Cardiac fibroblast (primary cell): ENCODE data around the gene MUSK.
A peak's percentile ranks its signal among the peaks of the same experiment; 100 is the strongest.
"Not testable (repeated sequence)": the region's sequence is repeated elsewhere in the genome, so short reads cannot be mapped to it uniquely, and the experiment has no call there.

ENCODE experiments used
- DNase-seq, 2 donors: peaks; one replicate each; pipeline versions ENCODE4 v3.0.0 to v3.0.0-alpha.2; 2010; ENCODE audit warnings: low read depth in 2 of 2
- H3K4me3 ChIP-seq, 2 donors: replicated peaks in 1 of 2; 1 replicate in 1 of 2; 2 replicates in 1 of 2; pipeline ENCODE4 v1.5.1; 2011; ENCODE audit warnings: low read depth in 2 of 2, low read length in 2 of 2, mild to moderate bottlenecking in 2 of 2, moderate library complexity in 1 of 2
- TF ChIP-seq, protein P1 (sequence below): IDR thresholded peaks from one replicate; pipeline ENCODE4 v1.5.1; 2011; ENCODE audit warnings: low read depth, mild to moderate bottlenecking, low read length, inconsistent platforms

Gene MUSK

DNA sequence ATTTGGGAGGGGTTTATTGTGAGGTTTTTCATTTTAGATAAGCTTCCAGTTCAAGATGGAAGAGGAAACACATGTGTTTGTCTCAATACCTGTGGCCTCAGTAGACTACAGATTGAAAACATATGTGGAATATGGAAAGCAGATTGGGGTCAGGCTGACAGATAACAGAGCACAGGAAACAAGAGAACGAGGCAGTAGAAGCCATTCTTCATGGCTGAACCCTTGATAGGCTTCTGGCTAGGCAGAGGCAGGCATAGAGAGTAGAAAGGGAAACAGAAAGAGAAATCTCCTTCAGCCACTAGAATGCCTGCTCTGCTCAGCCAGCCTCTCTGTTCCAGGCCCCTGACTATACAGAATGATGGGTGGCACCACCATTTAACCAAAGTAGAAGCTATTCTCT is 152.5 kb downstream of the MUSK start:
- TF ChIP-seq, protein P1, sequence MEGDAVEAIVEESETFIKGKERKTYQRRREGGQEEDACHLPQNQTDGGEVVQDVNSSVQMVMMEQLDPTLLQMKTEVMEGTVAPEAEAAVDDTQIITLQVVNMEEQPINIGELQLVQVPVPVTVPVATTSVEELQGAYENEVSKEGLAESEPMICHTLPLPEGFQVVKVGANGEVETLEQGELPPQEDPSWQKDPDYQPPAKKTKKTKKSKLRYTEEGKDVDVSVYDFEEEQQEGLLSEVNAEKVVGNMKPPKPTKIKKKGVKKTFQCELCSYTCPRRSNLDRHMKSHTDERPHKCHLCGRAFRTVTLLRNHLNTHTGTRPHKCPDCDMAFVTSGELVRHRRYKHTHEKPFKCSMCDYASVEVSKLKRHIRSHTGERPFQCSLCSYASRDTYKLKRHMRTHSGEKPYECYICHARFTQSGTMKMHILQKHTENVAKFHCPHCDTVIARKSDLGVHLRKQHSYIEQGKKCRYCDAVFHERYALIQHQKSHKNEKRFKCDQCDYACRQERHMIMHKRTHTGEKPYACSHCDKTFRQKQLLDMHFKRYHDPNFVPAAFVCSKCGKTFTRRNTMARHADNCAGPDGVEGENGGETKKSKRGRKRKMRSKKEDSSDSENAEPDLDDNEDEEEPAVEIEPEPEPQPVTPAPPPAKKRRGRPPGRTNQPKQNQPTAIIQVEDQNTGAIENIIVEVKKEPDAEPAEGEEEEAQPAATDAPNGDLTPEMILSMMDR, result no peak
- no peak overlapping the region for H3K4me3 ChIP-seq
- DNase-seq, result peak in 1 of 2 donors; percentile 19

DNA sequence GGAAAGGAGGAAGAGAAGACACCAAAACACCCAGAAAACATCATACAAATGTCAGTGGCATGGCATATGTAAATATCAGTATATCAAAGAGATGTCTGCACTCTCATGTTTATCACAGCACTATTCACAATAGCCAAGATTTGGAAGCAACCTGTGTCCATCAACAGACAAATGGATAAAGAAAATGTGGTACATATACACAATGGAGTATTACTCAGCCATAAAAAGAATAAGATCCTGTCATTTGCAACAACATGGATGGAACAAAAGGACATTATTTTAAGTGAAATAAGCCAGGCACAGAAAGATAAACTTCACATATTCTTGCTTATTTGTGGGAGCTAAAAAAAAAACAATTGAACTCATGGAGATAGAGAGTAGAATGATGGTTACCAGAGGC is 156.5 kb downstream of the MUSK start:
- DNase-seq, H3K4me3 ChIP-seq: not testable (repeated sequence)

DNA sequence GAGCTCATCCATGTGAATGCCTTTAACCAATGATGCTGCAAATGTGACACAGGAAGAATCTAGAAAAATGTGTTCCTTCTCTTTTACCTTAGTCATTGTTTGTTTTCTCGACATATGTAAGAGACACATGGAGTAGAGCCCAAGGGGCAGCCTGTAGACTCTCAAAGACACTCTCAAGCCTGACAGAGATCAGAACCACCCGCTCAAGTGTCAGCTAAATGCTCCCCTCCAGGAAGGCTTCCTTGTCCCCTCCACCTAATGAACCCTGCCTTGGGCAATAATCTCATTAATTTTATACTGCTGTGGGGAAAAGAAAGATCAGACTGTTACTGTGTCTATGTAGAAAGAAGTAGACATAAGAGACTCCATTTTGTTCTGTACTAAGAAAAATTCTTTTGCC is 157.4 kb downstream of the MUSK start:
- TF ChIP-seq, protein P1, result no peak
- no peak overlapping the region for H3K4me3 ChIP-seq
- no peak for DNase-seq

DNA sequence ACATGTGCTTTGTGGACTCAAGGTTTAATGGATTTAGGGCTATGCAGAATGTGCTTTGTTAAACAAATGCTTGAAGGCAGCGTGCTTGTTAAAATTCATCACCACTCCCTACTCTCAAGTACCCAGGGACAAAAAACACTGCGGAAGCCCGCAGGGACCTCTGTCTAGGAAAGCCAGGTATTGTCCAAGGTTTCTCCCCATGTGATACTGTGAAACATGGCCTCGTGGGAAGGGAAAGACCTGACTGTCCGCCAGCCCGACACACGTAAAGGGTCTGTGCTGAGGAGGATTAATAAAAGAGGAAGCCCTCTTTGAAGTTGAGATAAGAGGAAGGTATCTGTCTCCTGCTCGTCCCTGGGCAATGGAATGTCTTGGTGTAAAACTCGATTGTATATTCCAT is 157.8 kb downstream of the MUSK start:
- H3K4me3 ChIP-seq, DNase-seq: not testable (repeated sequence)

DNA sequence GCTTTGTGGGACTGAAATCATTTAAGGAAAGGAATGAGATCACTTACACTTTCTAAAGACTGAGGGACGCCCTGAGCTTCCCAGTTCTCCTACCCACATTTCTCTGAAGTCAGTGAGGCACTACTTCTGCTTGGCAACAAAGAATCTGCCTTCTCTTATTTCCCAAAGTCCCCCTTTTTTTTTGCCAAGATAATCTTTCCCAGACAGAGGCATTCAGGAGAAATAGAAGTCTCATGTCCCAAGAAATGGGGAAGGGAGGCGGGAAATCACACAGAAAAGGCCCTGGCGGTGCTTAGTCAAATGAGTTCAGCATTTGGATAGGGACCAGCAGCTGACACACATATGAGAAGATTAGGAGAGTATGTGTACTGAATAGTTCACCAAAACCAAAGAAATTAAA is 159.7 kb downstream of the MUSK start:
- H3K4me3 ChIP-seq, result no peak overlapping the region
- peak; percentile 58 to 80 for DNase-seq
- TF ChIP-seq, protein P1, result no peak

DNA sequence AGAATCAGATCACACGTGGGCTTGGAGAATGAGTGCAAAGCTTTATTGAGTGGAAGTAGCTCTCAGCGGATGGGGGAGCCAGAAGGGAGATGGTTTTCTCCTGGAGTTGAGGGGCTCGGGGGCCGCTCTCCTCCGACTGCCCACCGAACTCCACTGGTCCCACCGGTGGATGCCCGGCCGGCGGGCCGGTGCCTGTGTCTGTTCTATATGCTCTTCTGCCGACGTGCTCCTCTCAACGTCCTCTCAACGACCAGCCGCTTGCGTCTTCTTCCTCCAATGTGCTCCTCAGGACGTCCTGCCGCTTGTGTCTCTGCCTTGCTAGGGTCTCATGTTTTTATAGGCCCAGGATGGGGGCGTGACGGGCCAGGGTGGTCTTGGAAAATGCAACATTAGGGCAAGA is 161.9 kb downstream of the MUSK start:
- no peak overlapping the region for H3K4me3 ChIP-seq
- no peak for DNase-seq
- TF ChIP-seq, protein P1, result no peak

DNA sequence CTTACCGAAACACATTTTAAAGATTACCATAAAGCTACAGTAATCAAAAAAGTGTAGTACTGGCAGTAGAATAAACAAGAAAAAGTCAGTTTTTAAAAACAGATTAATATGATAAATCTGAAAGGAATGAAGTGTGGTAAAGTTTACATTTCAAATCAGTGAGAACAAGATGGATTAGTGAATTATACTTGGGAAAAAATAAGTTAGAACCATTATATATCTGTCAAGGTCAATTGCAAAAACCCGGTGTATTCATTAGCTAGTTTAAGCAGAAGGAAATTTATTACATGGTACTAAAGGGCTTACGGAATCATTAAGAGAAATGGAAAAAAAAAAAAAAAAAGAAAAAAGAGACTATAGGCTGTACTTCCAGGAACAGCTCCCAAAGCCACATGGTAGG is 164.3 kb downstream of the MUSK start:
- TF ChIP-seq, protein P1, result no peak
- no peak overlapping the region for H3K4me3 ChIP-seq
- DNase-seq, result no peak

DNA sequence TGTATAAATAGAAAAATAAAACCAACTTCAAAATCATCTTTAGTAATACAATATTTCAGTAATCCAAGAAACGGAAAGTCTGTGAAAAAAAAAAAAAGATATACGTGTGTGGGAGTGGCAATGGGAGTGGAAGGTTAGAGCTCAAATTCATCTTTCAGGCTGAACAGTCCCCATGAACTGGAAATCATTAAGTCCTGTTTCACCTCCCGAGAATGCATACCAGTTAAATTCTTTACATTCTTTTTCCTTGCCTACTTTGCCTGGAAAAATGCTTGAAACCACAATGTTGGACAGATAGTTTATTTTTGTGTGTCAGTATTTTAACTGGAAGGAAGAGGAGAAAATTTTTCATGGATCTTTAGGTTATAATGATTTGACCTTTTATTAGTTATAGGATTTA is 166.8 kb downstream of the MUSK start:
- no peak overlapping the region for H3K4me3 ChIP-seq
- peak; percentile 82 to 91 for DNase-seq
- TF ChIP-seq, protein P1, result no peak
